SK-N-SH treated with all-trans-retinoic acid at 6 μM for 48 hours (cell line): Measurements from ENCODE around the gene DBN1.
A peak's percentile ranks its signal among the peaks of the same experiment; 100 is the strongest.

Experiments
- ATAC-seq: fragments of 200-7000 bp; cut with Tn5 transposase; 3 replicates; pipeline ENCODE4 v1.9.1; 2020; ENCODE audit warnings: mild to moderate bottlenecking, moderate library complexity
- ARNTL ChIP-seq: fragments of 450-650 bp; formaldehyde crosslinking; IDR thresholded peaks from 2 replicates; pipeline ENCODE4 v1.5.0; 2020; ENCODE audit warnings: low read depth, mild to moderate bottlenecking, moderate library complexity, borderline replicate concordance
- BACH2 ChIP-seq: fragments of 250-450 bp; sonication (Bioruptor Pico); IDR thresholded peaks from 2 replicates; pipeline ENCODE4 v1.9.0; 2021; ENCODE audit warnings: mild to moderate bottlenecking, borderline replicate concordance
- CSDC2 ChIP-seq: fragments of 250-450 bp; sonication (Bioruptor Pico); IDR thresholded peaks from 2 replicates; pipeline ENCODE4 v1.5.0; 2020; ENCODE audit warnings: mild to moderate bottlenecking, moderate library complexity
- ESRRG ChIP-seq: fragments of 250-450 bp; sonication (Bioruptor Pico); IDR thresholded peaks from 2 replicates; pipeline ENCODE4 v1.6.1; 2021; ENCODE audit warnings: mild to moderate bottlenecking
- ISL1 ChIP-seq: fragments of 250-450 bp; sonication (Bioruptor Pico); IDR thresholded peaks from 2 replicates; pipeline ENCODE4 v2.1.2; 2022; ENCODE audit warnings: mild to moderate bottlenecking, moderate library complexity
- OSR1 ChIP-seq: fragments of 250-450 bp; sonication (Bioruptor Pico); IDR thresholded peaks from 2 replicates; pipeline ENCODE4 v1.8.0; 2022; ENCODE audit warnings: moderate library complexity, mild to moderate bottlenecking, inconsistent platforms
- PATZ1 ChIP-seq: fragments of 250-450 bp; sonication (Bioruptor Pico); IDR thresholded peaks from 2 replicates; pipeline ENCODE4 v1.8.0; 2020; ENCODE audit warnings: mild to moderate bottlenecking, moderate library complexity, borderline replicate concordance
- POU6F1 ChIP-seq: fragments of 250-450 bp; sonication (Bioruptor Pico); IDR thresholded peaks from 2 replicates; pipeline ENCODE4 v1.8.0; 2021; ENCODE audit warnings: low read depth, mild to moderate bottlenecking, moderate library complexity, borderline replicate concordance
- PPARA ChIP-seq: fragments of 250-450 bp; sonication (Bioruptor Pico); IDR thresholded peaks from 2 replicates; pipeline ENCODE4 v1.5.0; 2020; ENCODE audit warnings: mild to moderate bottlenecking, borderline replicate concordance
- RARB ChIP-seq: fragments of 250-450 bp; sonication (Bioruptor Pico); IDR thresholded peaks from 2 replicates; pipeline ENCODE4 v1.8.0; 2021; ENCODE audit warnings: mild to moderate bottlenecking, moderate library complexity
- SNAI2 ChIP-seq: fragments of 250-450 bp; sonication (Bioruptor Pico); IDR thresholded peaks from 2 replicates; pipeline ENCODE4 v1.5.0; 2020; ENCODE audit warnings: mild to moderate bottlenecking, moderate library complexity
- TCF4 ChIP-seq: fragments of 250-450 bp; sonication (Bioruptor Pico); IDR thresholded peaks from 2 replicates; pipeline ENCODE4 v1.8.0; 2021; ENCODE audit warnings: mild to moderate bottlenecking, moderate library complexity, borderline replicate concordance
- TSHZ2 ChIP-seq: fragments of 250-450 bp; sonication (Bioruptor Pico); IDR thresholded peaks from 2 replicates; pipeline ENCODE4 v1.5.0; 2020; ENCODE audit warnings: mild to moderate bottlenecking, moderate library complexity
- ZC3H10 ChIP-seq: fragments of 250-450 bp; sonication (Bioruptor Pico); IDR thresholded peaks from 2 replicates; pipeline ENCODE4 v1.5.1; 2021; ENCODE audit warnings: mild to moderate bottlenecking, moderate library complexity
- ZFP3 ChIP-seq: fragments of 250-450 bp; sonication (Bioruptor Pico); IDR thresholded peaks from 2 replicates; pipeline ENCODE4 v1.5.0; 2020; ENCODE audit warnings: mild to moderate bottlenecking, moderate library complexity
- ZFP30 ChIP-seq: fragments of 450-650 bp; formaldehyde crosslinking; IDR thresholded peaks from 2 replicates; pipeline ENCODE4 v1.5.0; 2022; ENCODE audit warnings: mild to moderate bottlenecking, moderate library complexity
- ZNF565 ChIP-seq: fragments of 450-650 bp; formaldehyde crosslinking; conservative IDR thresholded peaks from 2 replicates; pipeline ENCODE4 v1.5.0; 2020; ENCODE audit warnings: low read depth, mild to moderate bottlenecking, moderate library complexity
- ZNF70 ChIP-seq: fragments of 450-650 bp; formaldehyde crosslinking; IDR thresholded peaks from 2 replicates; pipeline ENCODE4 v1.5.0; 2020; ENCODE audit warnings: mild to moderate bottlenecking, moderate library complexity
- ZNF8 ChIP-seq: fragments of 450-650 bp; formaldehyde crosslinking; IDR thresholded peaks from 2 replicates; pipeline ENCODE4 v1.5.0; 2020; ENCODE audit warnings: mild to moderate bottlenecking, moderate library complexity

DBN1 gene

GRCh38 chr5:177468685-177469628 is 4.5 kb downstream of the DBN1 start:
- TF ChIP-seq ZFP3 (CRISPR knock-in tag) (no peak), ISL1 (CRISPR knock-in tag) (no peak), POU6F1 (no peak), SNAI2 (CRISPR knock-in tag) (no peak)
- ATAC-seq, result peak; percentile 3; the same call in 1 of the 3 replicates

GRCh38 chr5:177468329-177468684 is 5.1 kb downstream of the DBN1 start:
- ATAC-seq, result no peak

GRCh38 chr5:177467436-177467835 is 6.0 kb downstream of the DBN1 start:
- ATAC-seq, result no peak
- TF ChIP-seq ZNF565 (no peak), OSR1 (CRISPR knock-in tag) (no peak), TCF4 (CRISPR knock-in tag) (no peak), ISL1 (CRISPR knock-in tag) (no peak), POU6F1 (no peak), PATZ1 (no peak), ZC3H10 (CRISPR knock-in tag) (no peak), ZFP3 (CRISPR knock-in tag) (no peak), BACH2 (CRISPR knock-in tag) (no peak), ZFP30 (CRISPR knock-in tag) (no peak), SNAI2 (CRISPR knock-in tag) (no peak), ZNF8 (no peak), TSHZ2 (CRISPR knock-in tag) (no peak), ARNTL (no peak), ESRRG (CRISPR knock-in tag) (no peak), ZNF70 (CRISPR knock-in tag) (no peak)

More at GRCh38 chr5:177468329-177468684, 5.1 kb downstream of the DBN1 start:
- no peak for TF ChIP-seq SNAI2 (CRISPR knock-in tag)
- TF ChIP-seq TCF4 (CRISPR knock-in tag), result no peak
- no peak for TF ChIP-seq ZFP30 (CRISPR knock-in tag)
- no peak for TF ChIP-seq ZC3H10 (CRISPR knock-in tag)
- TF ChIP-seq ISL1 (CRISPR knock-in tag), result no peak
- TF ChIP-seq ESRRG (CRISPR knock-in tag), result no peak
- TF ChIP-seq POU6F1, result no peak
- TF ChIP-seq, all 23 proteins: peak for 0

GRCh38 chr5:177466861-177467260 is 6.6 kb downstream of the DBN1 start:
- no peak for TF ChIP-seq ISL1 (CRISPR knock-in tag)
- no peak for TF ChIP-seq RARB (CRISPR knock-in tag)
- no peak for TF ChIP-seq BACH2 (CRISPR knock-in tag)
- TF ChIP-seq TSHZ2 (CRISPR knock-in tag), result no peak
- TF ChIP-seq TCF4 (CRISPR knock-in tag), result no peak
- no peak for TF ChIP-seq CSDC2
- TF ChIP-seq PPARA (CRISPR knock-in tag), result no peak
- TF ChIP-seq ZFP3 (CRISPR knock-in tag), result no peak
- TF ChIP-seq SNAI2 (CRISPR knock-in tag), result no peak
- no peak for TF ChIP-seq PATZ1
- ATAC-seq, result no peak
